B cell (primary cell): Measurements from ENCODE around the gene CHAT. TPM values are rescaled to one million over a fixed set of nuclear protein-coding genes. Genes with fewer than 3 reads are reported as not detected.

ENCODE experiments used
- ATAC-seq: fragments of 200-7000 bp; cut with Tn5 transposase; one replicate; pipeline ENCODE4 v1.10.0; 2021; ENCODE audit warnings: low read depth, mild to moderate bottlenecking, moderate number of reproducible peaks, moderate library complexity
- CTCF ChIA-PET: fragments of 350-600 bp; sonication (Branson Sonifier 250); formaldehyde crosslinking; loops from one replicate; lab custom pipeline; 2021; ENCODE audit warnings: antibody characterized with exemption, inconsistent platforms; lab: Charles Lee
- POLR2A ChIA-PET: fragments of 350-600 bp; sonication (Branson Sonifier 250); formaldehyde crosslinking; loops from one replicate; lab custom pipeline; 2021; ENCODE audit warnings: antibody characterized with exemption; lab: Charles Lee
- DNase-seq: peaks from one replicate; pipeline ENCODE4 v3.0.0; 2013
- H2AFZ ChIP-seq: 2 replicates; pipeline ENCODE4 v1.6.1; 2012; ENCODE audit warnings: mild to moderate bottlenecking, low read depth, low read length; ENCODE audit not compliant: insufficient read depth, poor library complexity, severe bottlenecking
- H3K27ac ChIP-seq, 2 donors: 1 replicate in 1 of 2; 2 replicates in 1 of 2; pipeline ENCODE4 v1.5.1; 2012 to 2013; ENCODE audit warnings: low read length in 2 of 2, mild to moderate bottlenecking in 2 of 2, moderate library complexity in 1 of 2
- H3K27me3 ChIP-seq, 4 experiments: fragments of 200-600 bp in 1 of 4; sonication (generic) in 1 of 4; replicated peaks in 1 of 4; 1 replicate in 2 of 4; 2 replicates in 2 of 4; pipeline versions ENCODE4 v1.6.1 to v1.7.0; 2013 to 2016; ENCODE audit warnings: low read length in 3 of 4, mild to moderate bottlenecking in 2 of 4, mixed read lengths in 1 of 4, moderate library complexity in 1 of 4; ENCODE audit not compliant: insufficient read depth in 4 of 4, control insufficient read depth in 3 of 4; ENCODE audit errors: control extremely low read depth in 1 of 4
- H3K36me3 ChIP-seq, 2 experiments: replicated peaks in 1 of 2; 1 replicate in 1 of 2; 2 replicates in 1 of 2; pipeline versions ENCODE4 v1.6.1 to v1.7.1; 2013; ENCODE audit warnings: low read length in 1 of 2; ENCODE audit not compliant: insufficient read depth in 2 of 2, control insufficient read depth in 1 of 2; ENCODE audit errors: control extremely low read depth in 1 of 2, extremely low read depth in 1 of 2
- H3K4me1 ChIP-seq, 2 donors: fragments of 200-600 bp in 1 of 2; sonication (generic) in 1 of 2; 1 replicate in 1 of 2; 2 replicates in 1 of 2; pipeline versions ENCODE4 v1.5.1 to v1.6.1; 2013 to 2017; ENCODE audit warnings: low read length in 2 of 2; ENCODE audit not compliant: control insufficient read depth in 2 of 2, insufficient read depth in 2 of 2
- H3K4me2 ChIP-seq: replicated peaks from 2 replicates; pipeline ENCODE3; 2012; ENCODE audit warnings: mild to moderate bottlenecking, low read depth, low read length; ENCODE audit not compliant: poor library complexity, severe bottlenecking
- H3K4me3 ChIP-seq, 5 experiments: fragments of 200-600 bp in 1 of 5; sonication (generic) in 1 of 5; 1 replicate in 3 of 5; 2 replicates in 2 of 5; pipeline versions ENCODE4 v1.5.1 to v1.7.0; 2011 to 2016; ENCODE audit warnings: low read length in 4 of 5, mild to moderate bottlenecking in 4 of 5, low read depth in 2 of 5, control low read depth in 1 of 5, moderate library complexity in 1 of 5; ENCODE audit not compliant: insufficient read depth in 1 of 5; ENCODE audit errors: control extremely low read depth in 1 of 5, extremely low read depth in 1 of 5
- H3K79me2 ChIP-seq: fragments of 200-600 bp; sonication (generic); one replicate; pipeline ENCODE4 v1.6.0; 2016; ENCODE audit warnings: low read length; ENCODE audit not compliant: control insufficient read depth, insufficient read depth
- H3K9ac ChIP-seq: fragments of 200-600 bp; sonication (generic); 2 replicates; pipeline ENCODE4 v1.6.1; 2017; ENCODE audit warnings: mild to moderate bottlenecking, low read length, moderate library complexity
- H3K9me3 ChIP-seq, 3 donors: one replicate each; pipeline versions ENCODE4 v1.6.1 to v1.7.1; 2013; ENCODE audit warnings: low read length in 2 of 3; ENCODE audit not compliant: control insufficient read depth in 2 of 3, insufficient read depth in 1 of 3; ENCODE audit errors: control extremely low read depth in 1 of 3
- H4K20me1 ChIP-seq: 2 replicates; pipeline ENCODE4 v1.6.0; 2012; ENCODE audit warnings: mild to moderate bottlenecking, low read length; ENCODE audit not compliant: insufficient read depth, control insufficient read depth, poor library complexity, severe bottlenecking
- H3K27ac Mint-ChIP-seq: one replicate; pipeline ENCODE4 v1.8.0; 2021; ENCODE audit warnings: mixed read lengths
- H3K27me3 Mint-ChIP-seq: one replicate; pipeline ENCODE4 v1.8.0; 2021; ENCODE audit warnings: mixed read lengths
- H3K4me1 Mint-ChIP-seq: one replicate; pipeline ENCODE4 v1.8.0; 2021; ENCODE audit warnings: mixed read lengths
- H3K4me3 Mint-ChIP-seq: one replicate; pipeline ENCODE4 v1.8.0; 2021; ENCODE audit warnings: mixed read lengths
- H3K9me3 Mint-ChIP-seq: one replicate; pipeline ENCODE4 v1.8.0; 2022; ENCODE audit warnings: mixed read lengths; ENCODE audit not compliant: insufficient read depth
- EZH2 ChIP-seq: IDR thresholded peaks from 2 replicates; pipeline ENCODE4 v1.6.1; 2012; ENCODE audit warnings: borderline replicate concordance, low read depth, mild to moderate bottlenecking, moderate library complexity, low read length; ENCODE audit not compliant: insufficient read depth, poor library complexity, severe bottlenecking
- WGBS: methylation state at CpG from one replicate; pipeline ENCODE4 v1.1.5; 2013; ENCODE audit warnings: missing lambda C conversion rate; ENCODE audit not compliant: insufficient coverage; 5-methylcytosine and 5-hydroxymethylcytosine counted together
- intact Hi-C: fragments of 100-400 bp; cut with micrococcal nuclease; formaldehyde crosslinking; loops from one replicate; pipeline ENCODE4 v1.10.0; 2022
- polyA plus RNA-seq: library from polyadenylated mRNA; depleted of rRNA; stranded (reverse); fragments of >200 nt; gene quantifications from 2 replicates; pipeline ENCODE4 v1.2.3, GENCODE V29; 2012
- total RNA-seq, 2 donors: library from RNA; stranded (reverse); fragments of 120-200 nt in 1 of 2; gene quantifications; 1 replicate in 1 of 2; 2 replicates in 1 of 2; pipeline versions ENCODE4 v1.2.3 to v1.2.4, GENCODE V29; 2013 to 2022
- TF ChIP-seq, protein P1 (sequence below): fragments of 200-600 bp; IDR thresholded peaks from one replicate; pipeline ENCODE4 v1.8.0; 2022; ENCODE audit warnings: antibody characterized with exemption, mild to moderate bottlenecking

The CHAT gene
- total and polyA plus RNA-seq, 2 donors (not counting 1 experiment from before 2014, with no cell fraction given) = not detected

DNA sequence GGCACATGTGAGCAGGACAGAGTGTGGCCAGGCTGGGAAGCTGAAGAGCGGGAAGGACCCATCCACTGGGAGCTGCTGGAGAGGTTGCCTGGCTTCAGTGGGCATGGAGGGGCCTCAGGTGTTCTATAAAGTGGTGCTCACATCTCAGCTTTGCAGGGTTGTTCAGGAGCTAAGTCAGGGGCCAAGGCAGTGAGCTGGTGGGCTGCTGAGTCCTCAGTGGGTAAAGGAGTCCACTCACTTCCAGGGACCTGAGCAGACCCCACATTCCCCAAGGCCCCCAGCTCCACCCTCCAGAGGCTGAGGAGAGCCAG, 36.8 kb downstream of the CHAT start:
- intact Hi-C loops = no loop called here
- Histone ChIP-seq H3K9ac (no peak overlapping the region), H3K4me1 (peaks cover 0 to 6% of the 10 kb centered on the region in 2 donors), H3K4me3 (no peak overlapping the region), H3K27ac (no peak overlapping the region), H3K36me3 (no peaks in the 10 kb centered on the region), H2AFZ (no peak overlapping the region), H3K79me2 (no peaks in the 10 kb centered on the region), H3K4me2 (no peak overlapping the region), H3K27me3 (no peaks in the 10 kb centered on the region), H4K20me1 (no peaks in the 10 kb centered on the region), H3K9me3 (no peaks in the 10 kb centered on the region)
- WGBS = 100% methylated on average over 1 of the region's 1 CpG
- Mint-ChIP-seq H3K4me3 (no peak overlapping the region), H3K4me1 (peaks cover 10% of the 10 kb centered on the region), H3K9me3 (no peaks in the 10 kb centered on the region), H3K27ac (no peak overlapping the region), H3K27me3 (peaks cover 12% of the 10 kb centered on the region)
- TF ChIP-seq, protein P1, sequence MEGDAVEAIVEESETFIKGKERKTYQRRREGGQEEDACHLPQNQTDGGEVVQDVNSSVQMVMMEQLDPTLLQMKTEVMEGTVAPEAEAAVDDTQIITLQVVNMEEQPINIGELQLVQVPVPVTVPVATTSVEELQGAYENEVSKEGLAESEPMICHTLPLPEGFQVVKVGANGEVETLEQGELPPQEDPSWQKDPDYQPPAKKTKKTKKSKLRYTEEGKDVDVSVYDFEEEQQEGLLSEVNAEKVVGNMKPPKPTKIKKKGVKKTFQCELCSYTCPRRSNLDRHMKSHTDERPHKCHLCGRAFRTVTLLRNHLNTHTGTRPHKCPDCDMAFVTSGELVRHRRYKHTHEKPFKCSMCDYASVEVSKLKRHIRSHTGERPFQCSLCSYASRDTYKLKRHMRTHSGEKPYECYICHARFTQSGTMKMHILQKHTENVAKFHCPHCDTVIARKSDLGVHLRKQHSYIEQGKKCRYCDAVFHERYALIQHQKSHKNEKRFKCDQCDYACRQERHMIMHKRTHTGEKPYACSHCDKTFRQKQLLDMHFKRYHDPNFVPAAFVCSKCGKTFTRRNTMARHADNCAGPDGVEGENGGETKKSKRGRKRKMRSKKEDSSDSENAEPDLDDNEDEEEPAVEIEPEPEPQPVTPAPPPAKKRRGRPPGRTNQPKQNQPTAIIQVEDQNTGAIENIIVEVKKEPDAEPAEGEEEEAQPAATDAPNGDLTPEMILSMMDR = no peak
- TF ChIP-seq EZH2 = no peak
- no peak for ATAC-seq
- ChIA-PET CTCF (interaction anchor here (1.6 kb wide), 1 partner anchor 57 kb away, joined by 5 read pairs; no protein-coding TSS in a partner anchor), POLR2A (no interaction called here)
- DNase-seq = no peak

DNA sequence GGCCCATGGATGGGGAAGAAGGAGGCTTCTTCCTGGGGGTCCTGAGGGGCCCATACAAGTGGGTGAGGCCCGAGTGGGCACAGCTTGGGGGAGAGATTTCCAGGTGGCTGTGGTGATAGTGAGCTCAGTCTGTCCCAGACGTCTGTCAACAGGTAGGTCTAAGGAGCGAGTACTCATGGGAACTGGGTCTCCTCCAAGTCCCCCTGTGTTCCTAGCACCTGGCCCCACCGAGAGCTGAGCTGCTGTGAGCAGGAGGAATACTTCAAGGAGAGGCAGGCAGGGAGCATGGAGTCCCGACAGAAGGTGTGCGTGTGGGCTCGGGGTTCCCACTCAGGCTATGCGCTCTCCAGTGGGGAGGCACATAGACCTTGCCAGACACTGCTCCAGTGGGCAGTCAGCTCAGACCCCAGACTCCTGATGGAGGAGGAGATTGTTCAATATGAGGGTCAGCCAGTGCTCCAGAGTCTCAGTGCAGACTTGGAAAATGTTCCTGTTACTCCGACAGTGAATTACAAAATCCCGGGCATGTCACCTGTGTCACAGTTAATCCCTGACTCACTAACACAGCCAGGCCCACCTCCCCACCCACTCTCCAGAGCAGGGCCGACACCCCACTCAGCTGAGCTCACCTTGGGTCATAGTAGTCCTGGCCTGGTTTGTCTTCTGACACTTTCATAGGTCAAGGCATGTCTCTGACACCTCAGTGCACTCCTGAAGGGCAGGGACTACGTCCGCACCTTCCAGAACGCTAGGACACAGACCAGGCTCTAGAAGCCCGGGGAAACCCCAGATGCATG, 37.4 kb downstream of the CHAT start:
- ChIA-PET CTCF (no interaction called here), POLR2A (no interaction called here)
- Histone ChIP-seq H3K4me2 (no peak overlapping the region), H3K4me1 (peaks cover 0 to 6% of the 10 kb centered on the region in 2 donors), H3K9ac (no peak overlapping the region), H4K20me1 (no peaks in the 10 kb centered on the region), H3K79me2 (no peaks in the 10 kb centered on the region), H3K4me3 (no peak overlapping the region), H3K9me3 (no peaks in the 10 kb centered on the region), H2AFZ (no peak overlapping the region), H3K27me3 (no peaks in the 10 kb centered on the region), H3K36me3 (no peaks in the 10 kb centered on the region), H3K27ac (no peak overlapping the region)
- ATAC-seq (no peak), DNase-seq (no peak)
- intact Hi-C loops = no loop called here
- Mint-ChIP-seq H3K27me3 (peaks cover 13% of the 10 kb centered on the region), H3K4me1 (peaks cover 10% of the 10 kb centered on the region), H3K27ac (no peak overlapping the region), H3K9me3 (no peaks in the 10 kb centered on the region), H3K4me3 (no peak overlapping the region)
- WGBS = 90% methylated on average over 15 of the region's 15 CpGs
- TF ChIP-seq, protein P1 = no peak
- no peak for TF ChIP-seq EZH2
